ENCODE results near the gene EIF2S3.
"Not testable (repeated sequence)": the region's sequence is repeated elsewhere in the genome, so short reads cannot be mapped to it uniquely, and the experiment has no call there.

The EIF2S3 gene

GRCh38 chrX:24030597-24030996, 24.2 kb upstream of the EIF2S3 start:
- Histone ChIP-seq H3K79me2 (ENCODE audit: control insufficient read depth, insufficient read depth, low read length) (no peaks in the 10 kb centered on the region), H2BK15ac (replicated peaks; ENCODE audit: low read depth) (no peak overlapping the region), H4K5ac (ENCODE audit: low read length) (no peak overlapping the region), H3K27ac (ENCODE audit: low read depth, low read length) (no peak overlapping the region), H3K9ac (ENCODE audit: low read length) (no peak overlapping the region), H3K27me3 (ENCODE audit: insufficient read depth, low read length, poor library complexity) (no peaks in the 10 kb centered on the region), H3K79me1 (ENCODE audit: low read length) (no peaks in the 10 kb centered on the region), H4K8ac (ENCODE audit: low read depth, low read length) (no peak overlapping the region), H3K23ac (ENCODE audit: low read length) (no peak overlapping the region), H3K4ac (ENCODE audit: low read depth, low read length) (no peak overlapping the region), H2BK5ac (ENCODE audit: low read length) (no peak overlapping the region), H3K4me2 (ENCODE audit: low read length) (no peak overlapping the region), H3K36me3 (ENCODE audit: control insufficient read depth, insufficient read depth, low read length) (no peaks in the 10 kb centered on the region), H2AK5ac (ENCODE audit: low read length) (no peak overlapping the region), H3K56ac (ENCODE audit: low read length) (no peak overlapping the region), H3K4me1 (ENCODE audit: control insufficient read depth, low read depth, low read length) (no peaks in the 10 kb centered on the region), H2BK120ac (ENCODE audit: low read depth, low read length) (no peak overlapping the region), H3K4me3 (ENCODE audit: low read length) (no peak overlapping the region), H3K18ac (ENCODE audit: low read length) (no peak overlapping the region)
- DNase-seq = no peak
- no CpG with 5 or more reads among the region's 5 CpGs for WGBS (ENCODE audit: extremely low coverage, insufficient coverage, low lambda C conversion rate)

- Histone ChIP-seq H3K79me2 (ENCODE audit: control insufficient read depth, insufficient read depth, low read length) (no peaks in the 10 kb centered on the region), H4K5ac (ENCODE audit: low read length) (no peak overlapping the region), H2BK120ac (ENCODE audit: low read depth, low read length) (no peak overlapping the region), H3K27ac (ENCODE audit: low read depth, low read length) (no peak overlapping the region), H2BK15ac (replicated peaks; ENCODE audit: low read depth) (no peak overlapping the region), H3K18ac (ENCODE audit: low read length) (no peak overlapping the region), H3K4me2 (ENCODE audit: low read length) (no peak overlapping the region), H3K36me3 (ENCODE audit: control insufficient read depth, insufficient read depth, low read length) (no peaks in the 10 kb centered on the region), H4K8ac (ENCODE audit: low read depth, low read length) (no peak overlapping the region), H3K27me3 (ENCODE audit: insufficient read depth, low read length, poor library complexity) (no peaks in the 10 kb centered on the region), H2BK5ac (ENCODE audit: low read length) (no peak overlapping the region), H3K9ac (ENCODE audit: low read length) (no peak overlapping the region), H3K56ac (ENCODE audit: low read length) (no peak overlapping the region), H2AK5ac (ENCODE audit: low read length) (no peak overlapping the region), H3K4me1 (ENCODE audit: control insufficient read depth, low read depth, low read length) (no peaks in the 10 kb centered on the region), H3K4ac (ENCODE audit: low read depth, low read length) (no peak overlapping the region), H3K4me3 (ENCODE audit: low read length) (no peak overlapping the region), H3K23ac (ENCODE audit: low read length) (no peak overlapping the region), H3K79me1 (ENCODE audit: low read length) (no peaks in the 10 kb centered on the region)
- WGBS (ENCODE audit: extremely low coverage, insufficient coverage, low lambda C conversion rate) = no CpG with 5 or more reads among the region's 5 CpGs
- no peak for DNase-seq
Measured at GRCh38 chrX:24034485-24034884, 20.3 kb upstream of the EIF2S3 start.

GRCh38 chrX:24037729-24038128, 17.0 kb upstream of the EIF2S3 start:
- WGBS (ENCODE audit: extremely low coverage, insufficient coverage, low lambda C conversion rate) = no CpG with 5 or more reads among the region's 4 CpGs
- no peaks in the 10 kb centered on the region for H3K36me3 ChIP-seq (ENCODE audit: control insufficient read depth, insufficient read depth, low read length)
- H3K23ac ChIP-seq (ENCODE audit: low read length) = no peak overlapping the region
- H3K9ac ChIP-seq (ENCODE audit: low read length) = no peak overlapping the region
- no peak for DNase-seq
- no peak overlapping the region for H3K18ac ChIP-seq (ENCODE audit: low read length)
- no peak overlapping the region for H4K5ac ChIP-seq (ENCODE audit: low read length)
- no peaks in the 10 kb centered on the region for H3K4me1 ChIP-seq (ENCODE audit: control insufficient read depth, low read depth, low read length)
- H3K27ac ChIP-seq (ENCODE audit: low read depth, low read length) = no peak overlapping the region
- H3K56ac ChIP-seq (ENCODE audit: low read length) = no peak overlapping the region
- H2AK5ac ChIP-seq (ENCODE audit: low read length) = no peak overlapping the region
- no peak overlapping the region for H2BK120ac ChIP-seq (ENCODE audit: low read depth, low read length)
- no peak overlapping the region for H3K4me3 ChIP-seq (ENCODE audit: low read length)
- H2BK5ac ChIP-seq (ENCODE audit: low read length) = no peak overlapping the region
- no peaks in the 10 kb centered on the region for H3K79me2 ChIP-seq (ENCODE audit: control insufficient read depth, insufficient read depth, low read length)
- H3K4me2 ChIP-seq (ENCODE audit: low read length) = no peak overlapping the region
- H3K4ac ChIP-seq (ENCODE audit: low read depth, low read length) = no peak overlapping the region
- H3K79me1 ChIP-seq (ENCODE audit: low read length) = no peaks in the 10 kb centered on the region
- no peak overlapping the region for H4K8ac ChIP-seq (ENCODE audit: low read depth, low read length)
- no peaks in the 10 kb centered on the region for H3K27me3 ChIP-seq (ENCODE audit: insufficient read depth, low read length, poor library complexity)
- H2BK15ac ChIP-seq (replicated peaks; ENCODE audit: low read depth) = no peak overlapping the region

GRCh38 chrX:24046060-24046459, 8.7 kb upstream of the EIF2S3 start:
- H2BK15ac ChIP-seq (replicated peaks; ENCODE audit: low read depth) = not testable (repeated sequence)

GRCh38 chrX:24049643-24050042, 5.1 kb upstream of the EIF2S3 start:
- WGBS (ENCODE audit: extremely low coverage, insufficient coverage, low lambda C conversion rate) = no CpG with 5 or more reads among the region's 24 CpGs
- H3K9ac ChIP-seq (ENCODE audit: low read length); H2AK5ac ChIP-seq (ENCODE audit: low read length): not testable (repeated sequence)

More at GRCh38 chrX:24046060-24046459, 8.7 kb upstream of the EIF2S3 start:
- H2BK120ac ChIP-seq (ENCODE audit: low read depth, low read length); H3K4me1 ChIP-seq (ENCODE audit: control insufficient read depth, low read depth, low read length); H4K5ac ChIP-seq (ENCODE audit: low read length); H3K56ac ChIP-seq (ENCODE audit: low read length); H3K79me2 ChIP-seq (ENCODE audit: control insufficient read depth, insufficient read depth, low read length); H3K4ac ChIP-seq (ENCODE audit: low read depth, low read length); DNase-seq; H3K27me3 ChIP-seq (ENCODE audit: insufficient read depth, low read length, poor library complexity); H3K27ac ChIP-seq (ENCODE audit: low read depth, low read length); H3K79me1 ChIP-seq (ENCODE audit: low read length); H3K36me3 ChIP-seq (ENCODE audit: control insufficient read depth, insufficient read depth, low read length); H3K9ac ChIP-seq (ENCODE audit: low read length); H3K4me3 ChIP-seq (ENCODE audit: low read length); H2AK5ac ChIP-seq (ENCODE audit: low read length); H3K4me2 ChIP-seq (ENCODE audit: low read length); H2BK5ac ChIP-seq (ENCODE audit: low read length); H3K18ac ChIP-seq (ENCODE audit: low read length); H3K23ac ChIP-seq (ENCODE audit: low read length); H4K8ac ChIP-seq (ENCODE audit: low read depth, low read length): not testable (repeated sequence)

GRCh38 chrX:24050522-24051318, 4.0 kb upstream of the EIF2S3 start:
- not testable (repeated sequence) for DNase-seq; H3K18ac ChIP-seq (ENCODE audit: low read length); H3K79me1 ChIP-seq (ENCODE audit: low read length); H3K79me2 ChIP-seq (ENCODE audit: control insufficient read depth, insufficient read depth, low read length); H3K27me3 ChIP-seq (ENCODE audit: insufficient read depth, low read length, poor library complexity); H4K5ac ChIP-seq (ENCODE audit: low read length); H3K4me3 ChIP-seq (ENCODE audit: low read length); H3K36me3 ChIP-seq (ENCODE audit: control insufficient read depth, insufficient read depth, low read length); H3K23ac ChIP-seq (ENCODE audit: low read length); H3K4ac ChIP-seq (ENCODE audit: low read depth, low read length); H2BK15ac ChIP-seq (replicated peaks; ENCODE audit: low read depth); H2BK120ac ChIP-seq (ENCODE audit: low read depth, low read length); H4K8ac ChIP-seq (ENCODE audit: low read depth, low read length); H3K56ac ChIP-seq (ENCODE audit: low read length); H3K4me1 ChIP-seq (ENCODE audit: control insufficient read depth, low read depth, low read length); H3K4me2 ChIP-seq (ENCODE audit: low read length); H3K27ac ChIP-seq (ENCODE audit: low read depth, low read length); H2BK5ac ChIP-seq (ENCODE audit: low read length); H2AK5ac ChIP-seq (ENCODE audit: low read length); H3K9ac ChIP-seq (ENCODE audit: low read length)
- no CpG with 5 or more reads among the region's 26 CpGs for WGBS (ENCODE audit: extremely low coverage, insufficient coverage, low lambda C conversion rate)

More at GRCh38 chrX:24049643-24050042, 5.1 kb upstream of the EIF2S3 start:
- not testable (repeated sequence) for H2BK15ac ChIP-seq (replicated peaks; ENCODE audit: low read depth); H4K8ac ChIP-seq (ENCODE audit: low read depth, low read length); H3K4ac ChIP-seq (ENCODE audit: low read depth, low read length); H3K18ac ChIP-seq (ENCODE audit: low read length); H3K4me3 ChIP-seq (ENCODE audit: low read length); H3K79me2 ChIP-seq (ENCODE audit: control insufficient read depth, insufficient read depth, low read length); H2BK5ac ChIP-seq (ENCODE audit: low read length); H3K4me2 ChIP-seq (ENCODE audit: low read length); H4K5ac ChIP-seq (ENCODE audit: low read length); H3K27ac ChIP-seq (ENCODE audit: low read depth, low read length); H3K23ac ChIP-seq (ENCODE audit: low read length); H3K4me1 ChIP-seq (ENCODE audit: control insufficient read depth, low read depth, low read length); H2BK120ac ChIP-seq (ENCODE audit: low read depth, low read length); H3K79me1 ChIP-seq (ENCODE audit: low read length); H3K27me3 ChIP-seq (ENCODE audit: insufficient read depth, low read length, poor library complexity); H3K36me3 ChIP-seq (ENCODE audit: control insufficient read depth, insufficient read depth, low read length); H3K56ac ChIP-seq (ENCODE audit: low read length); DNase-seq

Data from mesendoderm (in vitro differentiated cells).